ENCODE data around the gene FAS. TPM values are rescaled to one million over a fixed set of nuclear protein-coding genes. Genes with fewer than 3 reads are reported as not detected.

Gene FAS
- total RNA-seq, 2 experiments from 2014 or later, result 91.1 to 96.4 TPM

DNA sequence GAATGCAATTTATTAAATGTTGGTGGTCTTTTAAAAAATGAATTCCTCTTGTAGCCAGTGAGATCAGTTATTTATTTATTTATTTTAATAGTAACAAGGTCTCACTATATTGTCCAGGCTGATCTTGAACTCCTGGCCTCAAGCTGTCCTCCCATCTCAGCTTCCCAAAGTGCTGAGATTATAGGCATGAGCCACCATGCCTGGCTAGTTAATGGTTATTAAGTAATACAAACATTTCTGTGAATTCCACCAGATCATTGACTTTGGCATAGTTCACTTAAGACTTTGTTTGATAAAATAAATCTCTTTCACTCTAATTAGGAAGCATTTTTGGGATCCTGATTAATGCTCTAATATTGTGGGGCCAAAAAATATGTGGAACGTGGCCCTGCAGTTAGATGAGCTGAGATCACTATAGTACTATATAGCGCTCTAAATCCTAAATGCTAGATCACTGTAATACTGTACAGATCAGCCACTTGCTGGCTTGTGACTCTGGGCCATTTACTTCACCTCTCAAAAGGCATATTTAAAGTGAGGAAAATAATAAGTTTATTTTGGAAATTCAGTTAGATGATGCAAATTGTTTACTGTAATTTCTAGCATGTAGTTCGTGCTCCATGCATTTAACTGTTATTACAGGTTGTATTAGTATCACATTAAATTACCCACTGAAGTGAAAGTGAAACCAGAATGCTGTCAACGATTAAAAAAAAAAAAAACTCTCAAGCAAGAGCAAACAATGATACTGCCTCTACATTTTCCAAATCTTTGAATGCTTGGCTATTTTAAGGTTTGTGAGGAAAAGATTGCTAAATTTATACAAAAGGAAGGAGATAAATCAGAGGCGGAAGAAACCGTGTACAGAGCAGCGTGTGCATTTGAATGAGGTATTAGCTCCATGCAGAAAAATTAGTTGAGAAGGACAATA, 15.9 kb upstream of the FAS start:
- no peaks in the 10 kb centered on the region for H3K9me3 Mint-ChIP-seq

DNA sequence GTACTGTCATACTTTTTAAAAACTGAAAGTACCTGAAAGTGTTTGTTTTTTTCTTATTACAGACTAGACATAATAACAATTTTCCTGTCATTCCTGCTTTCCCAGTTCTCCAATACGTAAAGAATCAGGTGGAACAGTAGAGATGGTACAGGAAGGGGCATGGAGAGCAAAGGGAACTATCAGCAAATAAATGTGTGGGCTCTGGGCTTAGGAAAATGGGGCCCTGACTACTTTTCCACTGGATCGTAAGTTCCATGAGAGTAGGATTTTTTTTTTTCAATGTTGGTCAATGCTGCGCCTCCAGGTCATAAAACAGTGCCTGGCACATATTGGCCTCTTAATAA, 15.2 kb upstream of the FAS start:
- ChIA-PET POLR2A (interaction anchor here (1.1 to 4.8 kb wide), 4 partner anchors 12 to 96 kb away, joined by 3 to 57 read pairs (median 6); partner anchors contain the start of genes FAS and STAMBPL1), CTCF (interaction anchor here (0.9 to 3.2 kb wide), 5 partner anchors 12 to 43 kb away, joined by 3 to 10 read pairs (median 4); partner anchors contain the start of gene FAS)
- Mint-ChIP-seq H3K36me3 (ENCODE audit: low read depth) (peaks cover 5% of the 10 kb centered on the region), H3K27ac (peak overlapping the region; percentile 93), H3K4me1 (peaks cover 28% of the 10 kb centered on the region), H3K9me3 (no peaks in the 10 kb centered on the region), H3K4me3 (peak overlapping the region; percentile 88), H3K27me3 (no peaks in the 10 kb centered on the region)
- DNase-seq, result no peak

More for the DNA sequence above, 15.9 kb upstream of the FAS start:
- Mint-ChIP-seq H3K27me3 (no peaks in the 10 kb centered on the region), H3K27ac (peak overlapping the region; percentile 93), H3K4me3 (peak overlapping the region; percentile 88), H3K4me1 (peaks cover 28% of the 10 kb centered on the region), H3K36me3 (ENCODE audit: low read depth) (peaks cover 5% of the 10 kb centered on the region)
- ChIA-PET POLR2A (interaction anchor here (1.1 to 4.8 kb wide), 4 partner anchors 13 to 95 kb away, joined by 3 to 57 read pairs (median 6); partner anchors contain the start of genes FAS and STAMBPL1), CTCF (interaction anchor here (0.9 to 3.2 kb wide), 5 partner anchors 13 to 42 kb away, joined by 3 to 10 read pairs (median 4); partner anchors contain the start of gene FAS)
- no peak for DNase-seq

DNA sequence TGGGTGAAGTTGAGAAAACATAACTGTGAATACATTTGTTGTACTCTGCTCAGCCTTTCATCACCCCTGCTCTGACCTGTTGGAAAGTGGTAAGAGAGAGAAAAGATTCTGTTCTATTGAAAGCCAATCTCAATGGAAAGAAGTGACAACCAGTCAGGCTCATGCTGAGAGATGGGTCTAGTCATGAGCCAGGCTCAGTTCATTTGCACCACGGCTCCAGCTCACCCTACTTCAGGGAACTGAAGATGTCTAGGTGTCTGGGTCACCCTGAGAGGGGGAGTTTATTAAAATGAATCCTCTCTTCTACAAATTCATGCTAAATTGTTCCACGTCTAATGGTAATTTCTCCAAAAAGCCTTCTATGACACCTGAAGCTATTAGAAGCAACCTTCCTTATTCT, 12.1 kb upstream of the FAS start:
- ChIA-PET CTCF (interaction anchor here (1.3 to 1.7 kb wide), 3 partner anchors 9 to 44 kb away, joined by 4 to 7 read pairs (median 4); no protein-coding TSS in a partner anchor), POLR2A (interaction anchor here (1.0 to 1.3 kb wide), 4 partner anchors 9 to 46 kb away, joined by 3 to 11 read pairs (median 4); partner anchors contain the start of gene FAS)
- no peak for DNase-seq
- Mint-ChIP-seq H3K9me3 (no peaks in the 10 kb centered on the region), H3K36me3 (ENCODE audit: low read depth) (peaks cover 8% of the 10 kb centered on the region), H3K4me3 (no peak overlapping the region), H3K27me3 (no peaks in the 10 kb centered on the region), H3K4me1 (peaks cover 32% of the 10 kb centered on the region), H3K27ac (no peak overlapping the region)

DNA sequence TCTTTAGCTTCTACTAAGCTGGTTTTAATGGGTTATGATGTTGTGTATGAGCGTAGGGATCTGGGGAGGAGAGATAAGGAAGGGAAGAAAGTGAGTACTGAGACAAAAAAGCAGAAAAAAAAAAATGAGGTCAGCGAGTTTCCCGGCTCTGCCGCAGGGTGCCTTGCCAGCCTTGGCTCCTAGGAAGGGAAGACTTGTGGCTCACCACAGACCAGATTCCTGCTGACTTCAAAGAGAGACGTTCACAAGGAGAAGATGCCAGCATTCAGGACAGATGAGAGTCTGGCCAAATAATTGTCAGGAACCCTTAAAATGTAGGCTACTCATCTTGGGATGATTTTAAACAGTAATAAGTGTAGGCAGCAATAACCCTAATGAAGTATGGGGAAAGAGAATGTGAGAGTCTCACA, 11.4 kb upstream of the FAS start:
- ChIA-PET POLR2A (interaction anchor here (1.0 to 1.3 kb wide), 4 partner anchors 8 to 46 kb away, joined by 3 to 11 read pairs (median 4); partner anchors contain the start of gene FAS), CTCF (interaction anchor here (1.3 to 1.7 kb wide), 3 partner anchors 8 to 45 kb away, joined by 4 to 7 read pairs (median 4); no protein-coding TSS in a partner anchor)
- Mint-ChIP-seq H3K27ac (no peak overlapping the region), H3K4me3 (no peak overlapping the region), H3K36me3 (ENCODE audit: low read depth) (peaks cover 10% of the 10 kb centered on the region), H3K27me3 (no peaks in the 10 kb centered on the region), H3K4me1 (peaks cover 37% of the 10 kb centered on the region), H3K9me3 (no peaks in the 10 kb centered on the region)
- no peak for DNase-seq

DNA sequence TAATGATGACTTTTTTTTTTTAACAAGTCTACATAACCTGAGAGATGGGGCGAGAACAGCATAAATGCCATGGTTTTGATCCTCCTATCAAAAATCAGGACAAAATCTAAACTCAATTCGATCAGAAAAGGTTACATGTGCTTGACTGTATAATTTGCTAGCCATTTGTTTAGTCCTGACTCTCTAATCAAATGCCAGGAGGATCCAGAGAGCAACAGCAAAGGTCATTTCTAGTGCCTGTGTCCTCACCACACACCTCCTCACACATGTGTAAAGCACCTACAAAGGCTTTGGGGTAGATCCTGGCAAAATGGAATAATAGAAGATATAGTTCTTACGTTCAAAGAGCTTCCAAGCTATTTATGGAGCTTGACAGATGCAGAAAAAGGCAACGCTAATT, 11.0 kb upstream of the FAS start:
- no peak overlapping the region for H3K4me3 Mint-ChIP-seq
- no peaks in the 10 kb centered on the region for H3K9me3 Mint-ChIP-seq
- CTCF ChIA-PET, result interaction anchor here (1.5 to 1.7 kb wide), 2 partner anchors 8 to 45 kb away, joined by 4 to 7 read pairs; no protein-coding TSS in a partner anchor
- DNase-seq, result no peak
- peaks cover 37% of the 10 kb centered on the region for H3K4me1 Mint-ChIP-seq
- peaks cover 14% of the 10 kb centered on the region for H3K36me3 Mint-ChIP-seq (ENCODE audit: low read depth)
- H3K27me3 Mint-ChIP-seq, result no peaks in the 10 kb centered on the region
- POLR2A ChIA-PET, result interaction anchor here (1.1 to 1.5 kb wide), 2 partner anchors 11 to 47 kb away, joined by 3 to 8 read pairs; partner anchors contain the start of gene FAS
- H3K27ac Mint-ChIP-seq, result no peak overlapping the region

DNA sequence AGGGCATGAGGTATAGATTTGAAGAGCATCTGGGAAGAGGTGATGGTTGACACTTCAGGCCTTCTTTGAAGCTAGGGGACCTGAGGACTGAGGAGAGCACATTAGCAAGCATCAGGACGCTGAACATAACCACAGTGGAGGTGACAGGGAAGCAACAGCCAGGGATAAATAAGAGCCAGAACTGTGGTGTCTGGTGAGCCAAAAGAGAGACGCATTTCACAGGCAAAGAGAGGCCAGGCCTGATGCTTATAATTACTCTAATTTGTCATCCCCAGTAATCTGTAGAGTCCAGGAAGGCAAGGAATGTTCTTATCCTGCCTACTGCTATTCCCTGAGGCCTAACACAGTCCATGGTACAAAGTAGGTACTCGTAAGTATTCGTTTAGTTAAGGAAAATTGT, 10.4 kb upstream of the FAS start:
- ChIA-PET POLR2A (interaction anchor here (1.5 kb wide), 1 partner anchor 10 kb away, joined by 8 read pairs; the partner anchor contains the start of gene FAS), CTCF (no interaction called here)
- Mint-ChIP-seq H3K4me1 (peaks cover 35% of the 10 kb centered on the region), H3K9me3 (no peaks in the 10 kb centered on the region), H3K27ac (no peak overlapping the region), H3K4me3 (no peak overlapping the region), H3K27me3 (no peaks in the 10 kb centered on the region), H3K36me3 (ENCODE audit: low read depth) (peaks cover 12% of the 10 kb centered on the region)
- DNase-seq, result no peak

DNA sequence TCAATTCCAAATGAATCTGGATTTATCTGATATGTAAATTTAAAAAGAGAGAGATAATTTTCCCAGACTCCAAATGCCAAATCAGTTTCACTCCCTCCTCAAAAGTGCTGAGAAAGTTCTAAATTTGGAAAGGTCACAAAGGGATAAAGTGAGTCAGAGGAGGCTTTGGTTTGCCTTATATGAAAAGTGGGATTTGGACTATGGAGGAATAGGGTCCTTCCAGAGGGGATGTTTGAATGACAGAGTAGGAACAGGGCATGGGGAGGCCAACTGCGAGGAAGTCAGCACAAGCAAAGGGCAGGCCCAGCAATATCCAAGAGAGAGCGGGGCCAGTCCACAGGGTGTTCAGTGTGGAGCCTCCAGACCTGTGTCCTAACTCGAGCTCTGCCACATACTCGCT, 9.8 kb upstream of the FAS start:
- POLR2A ChIA-PET, result interaction anchor here (1.5 kb wide), 1 partner anchor 9 kb away, joined by 8 read pairs; the partner anchor contains the start of gene FAS
- DNase-seq, result no peak
- CTCF ChIA-PET, result no interaction called here
- no peaks in the 10 kb centered on the region for H3K27me3 Mint-ChIP-seq
- H3K27ac Mint-ChIP-seq, result no peak overlapping the region
- peaks cover 12% of the 10 kb centered on the region for H3K36me3 Mint-ChIP-seq (ENCODE audit: low read depth)
- peaks cover 2% of the 10 kb centered on the region for H3K9me3 Mint-ChIP-seq
- peaks cover 33% of the 10 kb centered on the region for H3K4me1 Mint-ChIP-seq
- no peak overlapping the region for H3K4me3 Mint-ChIP-seq

DNA sequence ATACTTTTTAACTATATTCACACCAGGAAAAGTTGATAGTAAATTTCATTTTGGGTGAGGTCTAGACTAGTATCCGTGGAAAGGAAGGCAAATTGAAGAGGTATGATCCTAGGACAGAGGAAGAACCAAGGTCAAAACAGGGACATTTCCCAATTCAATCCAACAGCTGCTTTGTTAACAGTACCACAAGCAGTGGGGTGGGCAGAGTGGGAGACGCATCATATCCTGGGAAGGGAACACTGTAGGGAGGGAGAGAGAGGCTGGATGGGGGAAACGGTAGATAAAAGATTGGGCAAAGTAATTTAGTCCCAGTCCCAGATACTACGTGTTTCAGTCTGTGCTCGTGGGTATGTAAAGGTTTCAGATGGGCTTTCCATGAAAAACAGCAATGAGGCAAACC, 9.2 kb upstream of the FAS start:
- DNase-seq, result no peak
- H3K27ac Mint-ChIP-seq, result no peak overlapping the region
- POLR2A ChIA-PET, result interaction anchor here (0.7 to 2.1 kb wide), 2 partner anchors 8 to 10 kb away, joined by 3 to 6 read pairs; partner anchors contain the start of gene FAS
- H3K9me3 Mint-ChIP-seq, result peaks cover 6% of the 10 kb centered on the region
- no peak overlapping the region for H3K4me3 Mint-ChIP-seq
- peaks cover 16% of the 10 kb centered on the region for H3K36me3 Mint-ChIP-seq (ENCODE audit: low read depth)
- no peaks in the 10 kb centered on the region for H3K27me3 Mint-ChIP-seq
- CTCF ChIA-PET, result no interaction called here
- peaks cover 34% of the 10 kb centered on the region for H3K4me1 Mint-ChIP-seq

DNA sequence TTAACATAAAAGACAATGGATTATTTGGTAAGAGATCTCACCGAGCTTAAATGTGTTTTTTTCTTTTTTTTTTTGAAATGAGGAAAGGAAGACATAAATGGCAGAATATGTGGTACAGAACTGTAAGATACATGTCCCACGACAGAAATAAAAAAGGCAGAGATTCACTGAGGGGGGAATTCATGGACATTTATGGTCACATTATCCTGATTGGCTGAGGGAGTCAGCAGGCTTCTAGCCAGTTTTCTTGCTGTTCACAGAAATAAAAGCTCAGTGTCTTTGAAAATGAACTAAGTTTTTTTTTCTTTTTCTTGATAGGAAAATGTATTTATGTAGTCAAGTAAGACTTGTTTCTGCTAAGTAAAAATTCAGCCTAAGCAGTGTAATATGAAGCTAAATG, 8.2 kb upstream of the FAS start:
- no peaks in the 10 kb centered on the region for H3K27me3 Mint-ChIP-seq
- H3K36me3 Mint-ChIP-seq (ENCODE audit: low read depth), result peaks cover 20% of the 10 kb centered on the region
- CTCF ChIA-PET, result no interaction called here
- H3K9me3 Mint-ChIP-seq, result peaks cover 10% of the 10 kb centered on the region
- POLR2A ChIA-PET, result interaction anchor here (0.8 to 2.1 kb wide), 2 partner anchors 9 to 19 kb away, joined by 3 to 6 read pairs; partner anchors contain the start of gene FAS
- peaks cover 40% of the 10 kb centered on the region for H3K4me1 Mint-ChIP-seq
- H3K27ac Mint-ChIP-seq, result no peak overlapping the region
- no peak overlapping the region for H3K4me3 Mint-ChIP-seq
- no peak for DNase-seq

DNA sequence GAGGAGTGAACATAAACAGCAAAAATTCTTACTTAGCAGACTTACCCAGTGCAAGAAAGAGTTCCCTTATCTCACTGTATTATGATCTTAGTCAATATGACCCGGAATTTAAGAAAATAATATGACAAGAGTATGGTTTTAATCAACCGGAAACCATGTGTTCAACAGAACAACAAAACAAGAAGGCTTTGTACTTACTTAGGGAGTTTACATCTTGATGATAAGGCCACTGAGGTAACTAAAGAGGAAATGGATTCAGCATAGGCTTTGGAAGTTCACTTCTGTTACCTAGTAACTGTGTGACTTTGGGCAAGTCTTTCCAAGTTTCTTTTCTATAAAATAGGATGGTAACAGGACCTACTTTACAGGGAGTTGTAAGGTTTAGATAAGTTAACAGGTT, 7.4 kb upstream of the FAS start:
- Mint-ChIP-seq H3K27me3 (no peaks in the 10 kb centered on the region), H3K9me3 (peaks cover 11% of the 10 kb centered on the region), H3K4me1 (peaks cover 49% of the 10 kb centered on the region), H3K4me3 (no peak overlapping the region), H3K27ac (no peak overlapping the region), H3K36me3 (ENCODE audit: low read depth) (peaks cover 26% of the 10 kb centered on the region)
- ChIA-PET POLR2A (interaction anchor here (2.1 kb wide), 1 partner anchor 8 kb away, joined by 6 read pairs; the partner anchor contains the start of gene FAS), CTCF (no interaction called here)
- no peak for DNase-seq

DNA sequence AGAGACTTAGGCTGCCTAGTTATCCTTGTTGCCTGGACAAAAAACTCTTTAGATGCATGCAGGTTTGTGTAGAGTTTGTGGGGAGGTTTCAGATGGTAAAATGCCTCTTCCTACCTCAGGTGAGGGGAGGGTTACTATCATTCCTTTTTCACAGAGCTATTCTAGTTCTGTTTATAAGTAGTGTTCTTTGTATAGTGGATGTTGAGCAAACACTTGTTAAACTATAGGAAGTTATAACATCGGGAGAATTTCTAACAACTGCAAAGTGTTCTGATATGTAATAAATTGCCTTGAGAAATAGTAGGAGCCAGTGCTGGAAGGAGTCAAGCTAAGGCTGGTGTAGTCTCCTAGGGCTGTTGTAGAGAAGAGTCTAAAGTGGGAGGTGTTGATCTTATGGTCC, 6.7 kb upstream of the FAS start:
- ChIA-PET CTCF (interaction anchor here (1.0 kb wide), 1 partner anchor 50 kb away, joined by 3 read pairs; no protein-coding TSS in a partner anchor), POLR2A (no interaction called here)
- Mint-ChIP-seq H3K27ac (no peak overlapping the region), H3K4me3 (no peak overlapping the region), H3K4me1 (peaks cover 54% of the 10 kb centered on the region), H3K27me3 (no peaks in the 10 kb centered on the region), H3K36me3 (ENCODE audit: low read depth) (peaks cover 26% of the 10 kb centered on the region), H3K9me3 (peaks cover 11% of the 10 kb centered on the region)
- DNase-seq, result no peak

DNA sequence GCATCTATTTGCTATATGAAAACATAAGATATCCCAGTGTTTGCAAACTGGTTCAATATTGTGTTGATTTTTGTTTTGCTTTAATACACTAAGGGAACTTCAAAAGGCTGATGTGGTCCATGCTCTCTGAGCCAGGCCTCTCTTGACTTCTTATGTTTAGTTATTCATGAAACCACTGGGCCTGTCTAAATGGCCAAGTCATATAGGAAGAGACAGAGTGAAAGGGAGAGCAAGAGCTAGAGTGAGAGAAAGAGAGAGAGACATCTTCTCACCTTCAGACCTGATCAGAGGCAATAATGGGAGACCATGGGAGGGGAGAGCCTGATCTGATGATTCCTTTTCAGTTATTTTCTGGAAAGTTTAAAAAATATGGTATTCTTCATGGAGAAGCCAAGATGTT, 6.1 kb upstream of the FAS start:
- peaks cover 28% of the 10 kb centered on the region for H3K36me3 Mint-ChIP-seq (ENCODE audit: low read depth)
- POLR2A ChIA-PET, result no interaction called here
- H3K4me3 Mint-ChIP-seq, result no peak overlapping the region
- peaks cover 57% of the 10 kb centered on the region for H3K4me1 Mint-ChIP-seq
- no peaks in the 10 kb centered on the region for H3K27me3 Mint-ChIP-seq
- peaks cover 11% of the 10 kb centered on the region for H3K9me3 Mint-ChIP-seq
- no peak overlapping the region for H3K27ac Mint-ChIP-seq
- DNase-seq, result no peak
- CTCF ChIA-PET, result interaction anchor here (1.0 kb wide), 1 partner anchor 50 kb away, joined by 3 read pairs; no protein-coding TSS in a partner anchor
